ENCODE results near the gene CACNA1A. TPM values are rescaled to one million over a fixed set of nuclear protein-coding genes. Genes with fewer than 3 reads are reported as not detected.

CACNA1A gene
- polyA plus RNA-seq, 10 donors: 0.84 to 5.1 (median 2.4) TPM

DNA sequence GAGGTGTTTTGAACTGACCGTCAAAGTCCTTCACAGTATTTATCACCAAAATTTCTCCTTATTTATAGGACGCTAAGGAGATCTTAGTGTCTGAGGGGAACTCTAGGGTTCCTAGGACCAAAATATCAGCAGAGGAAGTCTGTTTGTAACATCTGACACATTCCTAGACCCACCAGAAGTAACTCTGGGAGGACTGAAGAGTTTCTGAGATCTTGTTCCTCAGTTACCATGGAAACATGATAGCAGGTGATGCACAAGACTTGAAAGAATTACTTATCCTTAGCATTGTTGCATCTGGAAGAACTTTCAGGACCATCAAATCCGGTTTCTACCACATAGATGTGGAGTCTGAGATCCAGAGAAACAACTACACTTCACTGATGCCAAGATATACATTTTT lies 191.5 kb downstream of the CACNA1A start:
- DNase-seq: no peak

- DNase-seq: no peak
These were observed 192.4 kb downstream of the CACNA1A start for GRCh38 chr19:13313875-13314274.

GRCh38 chr19:13309864-13310263 lies 196.4 kb downstream of the CACNA1A start:
- no peak for DNase-seq

- DNase-seq: no peak
These were observed 202.7 kb downstream of the CACNA1A start for GRCh38 chr19:13303381-13304129.

- DNase-seq: peak in 1 of 3 donors; percentile 12
These were observed 203.6 kb downstream of the CACNA1A start for GRCh38 chr19:13302526-13303270.

DNA sequence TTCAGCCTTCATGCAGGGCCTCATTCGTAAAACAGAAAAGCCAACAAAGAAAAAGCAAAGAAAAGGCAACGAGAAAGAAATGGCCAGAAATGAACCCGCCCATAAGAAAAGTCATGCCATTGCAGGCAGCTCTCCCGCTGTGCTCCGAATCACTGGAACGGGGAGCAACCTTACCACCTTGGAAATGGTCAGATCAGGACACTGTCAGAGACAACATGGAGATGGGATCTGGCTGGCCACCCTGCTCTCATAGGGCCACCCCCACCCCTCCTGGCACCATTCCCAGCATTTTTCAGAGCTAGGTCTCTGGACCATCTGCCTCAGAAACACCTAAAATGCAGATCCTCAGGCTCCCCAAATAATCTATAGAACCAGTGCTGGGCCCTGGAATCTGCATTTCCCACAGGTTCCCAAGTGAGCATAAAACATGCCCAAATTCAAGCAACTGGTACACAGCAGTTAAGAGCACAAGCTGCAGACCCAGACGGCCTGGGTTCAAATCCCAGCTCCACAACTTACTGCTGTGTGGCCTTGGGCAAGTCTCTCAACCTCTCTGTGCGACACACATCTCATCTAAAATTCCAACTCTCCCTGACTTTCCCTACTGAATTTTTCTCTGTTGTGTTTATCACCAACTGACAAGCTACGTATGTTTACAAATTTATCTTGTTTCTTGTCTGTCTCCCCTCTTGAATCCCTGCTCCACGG lies 204.5 kb downstream of the CACNA1A start:
- DNase-seq: no peak

GRCh38 chr19:13300421-13301030 lies 205.8 kb downstream of the CACNA1A start:
- DNase-seq: no peak

GRCh38 chr19:13299838-13300237 lies 206.4 kb downstream of the CACNA1A start:
- DNase-seq: no peak

GRCh38 chr19:13298565-13299481 lies 207.5 kb downstream of the CACNA1A start:
- peak in 2 of 3 donors; percentile 13 to 64 for DNase-seq

GRCh38 chr19:13297023-13297422 lies 209.3 kb downstream of the CACNA1A start:
- DNase-seq: no peak

- no peak for DNase-seq
These were observed 211.3 kb downstream of the CACNA1A start for GRCh38 chr19:13294812-13295567.

- no peak for DNase-seq
These were observed 214.4 kb downstream of the CACNA1A start for GRCh38 chr19:13291913-13292312.

- no peak for DNase-seq
These were observed 215.5 kb downstream of the CACNA1A start for GRCh38 chr19:13290741-13291140.

DNA sequence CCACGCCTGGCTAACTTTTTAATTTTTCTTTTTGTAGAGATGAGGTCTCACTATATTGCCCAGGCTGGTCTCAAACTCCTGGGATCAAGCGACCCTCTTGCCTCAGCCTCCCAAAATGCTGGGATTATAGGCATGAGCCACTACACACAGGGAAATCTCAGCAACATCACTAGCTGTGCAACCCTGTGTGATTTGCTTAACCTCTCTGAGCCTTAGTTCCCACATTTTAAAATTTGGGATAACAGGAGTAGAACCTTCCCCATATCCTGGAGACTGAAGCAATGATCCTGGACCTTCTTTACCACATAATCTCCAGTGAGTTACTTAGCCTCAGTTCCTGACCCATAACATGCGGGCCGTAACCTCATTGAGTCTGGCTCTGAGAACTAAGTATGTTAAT lies 217.0 kb downstream of the CACNA1A start:
- DNase-seq: no peak

- DNase-seq: no peak
These were observed 219.9 kb downstream of the CACNA1A start for GRCh38 chr19:13286195-13286985.

GRCh38 chr19:13284929-13285928 lies 221.1 kb downstream of the CACNA1A start:
- DNase-seq: no peak

- DNase-seq: no peak
These were observed 222.4 kb downstream of the CACNA1A start for GRCh38 chr19:13283871-13284270.

DNA sequence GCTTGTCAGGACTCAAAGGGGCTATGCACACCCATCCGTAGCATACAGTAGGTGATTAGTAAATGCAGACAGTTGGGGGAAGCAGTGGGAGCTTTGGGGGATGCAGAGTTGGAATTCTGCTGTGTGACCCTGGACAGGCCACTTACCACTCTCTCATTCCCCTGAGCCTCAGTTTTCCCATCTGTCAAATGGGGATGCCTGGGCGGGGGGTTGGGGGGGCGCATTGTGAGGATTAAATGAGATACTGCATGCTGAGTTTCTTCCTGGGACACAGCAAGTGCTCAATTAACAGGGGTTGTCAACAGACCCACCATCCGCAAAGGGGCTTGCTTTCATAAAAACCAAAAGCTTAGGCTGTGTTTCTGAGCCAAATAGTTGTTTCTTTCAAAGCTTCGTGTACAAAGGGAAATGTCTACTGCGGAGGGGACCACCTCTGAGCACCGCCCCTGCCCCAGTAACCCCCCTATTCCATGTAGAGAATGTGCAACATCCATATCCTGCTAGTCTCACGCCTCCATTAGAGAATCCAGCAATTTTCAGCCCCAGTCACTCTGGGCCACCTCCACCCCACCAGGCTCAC lies 223.7 kb downstream of the CACNA1A start:
- DNase-seq: no peak
